Brain microvascular endothelial cell (primary cell): Measurements from ENCODE around the gene CPS1.

Source experiments
- DNase-seq: peaks from one replicate; pipeline ENCODE4 v3.0.0-alpha.2; 2020
- H3K27ac ChIP-seq: fragments of 250-450 bp; sonication (Bioruptor Pico); 2 replicates; pipeline ENCODE4 v1.5.1; 2020; ENCODE audit warnings: mild to moderate bottlenecking, moderate library complexity
- H3K27me3 ChIP-seq: fragments of 250-450 bp; sonication (Bioruptor Pico); replicated peaks from 2 replicates; pipeline ENCODE4 v1.5.1; 2020; ENCODE audit warnings: mild to moderate bottlenecking
- H3K36me3 ChIP-seq: fragments of 250-450 bp; sonication (Bioruptor Pico); replicated peaks from 2 replicates; pipeline ENCODE4 v1.5.1; 2020; ENCODE audit warnings: mild to moderate bottlenecking
- H3K4me3 ChIP-seq: 2 replicates; pipeline ENCODE4 v1.5.1; 2011; ENCODE audit warnings: low read depth, mild to moderate bottlenecking, control low read depth, low read length, moderate library complexity
- CTCF ChIP-seq: IDR thresholded peaks from 2 replicates; pipeline ENCODE4 v1.5.1; 2011; ENCODE audit warnings: low read depth, mild to moderate bottlenecking, moderate library complexity, low read length, control low read depth, inconsistent platforms; ENCODE audit errors: missing control alignments
- in situ Hi-C: cut with HindIII; loops from 2 replicates; pipeline ENCODE4 v1.10.0; 2017; ENCODE audit warnings: low sequenced_read_pairs, low pct_ligation_motif_present

Gene CPS1

GRCh38 chr2:210556329-210556980 is at the start of gene CPS1:
Gene CPS1, plus strand, starts transcription at chr2:210556599. Its CDS starts 135 bp downstream, at chr2:210556734.
- in situ Hi-C loops = no loop called here
- TF ChIP-seq CTCF = no peak
- no peak for DNase-seq

DNA sequence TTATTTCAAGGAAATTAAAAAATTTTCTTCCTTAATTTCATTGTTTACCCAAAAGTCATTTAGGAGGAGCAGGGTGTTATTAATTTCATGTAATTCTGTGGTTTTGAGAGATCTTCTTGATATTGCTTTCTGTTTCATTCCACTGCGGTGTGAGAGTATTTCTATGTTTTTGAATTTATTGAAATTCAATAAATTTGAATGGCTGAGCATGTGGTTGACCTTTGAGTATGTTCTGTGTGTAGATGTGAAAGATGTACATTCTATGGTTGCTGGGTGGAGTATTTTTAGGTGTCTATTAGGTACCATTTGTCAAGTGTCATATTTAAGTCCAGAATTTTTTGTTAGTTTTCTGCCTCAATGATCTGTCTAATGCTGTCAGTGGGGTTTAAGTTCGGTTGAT is 40.5 kb upstream of the CPS1 start:
- Histone ChIP-seq H3K36me3 (no peaks in the 10 kb centered on the region), H3K4me3 (no peak overlapping the region), H3K27ac (no peak overlapping the region), H3K27me3 (no peaks in the 10 kb centered on the region)
- TF ChIP-seq CTCF = no peak
- in situ Hi-C loops = no loop called here
- DNase-seq = no peak

More at GRCh38 chr2:210556329-210556980, at the start of gene CPS1:
- no peaks in the 10 kb centered on the region for H3K27me3 ChIP-seq
- no peak within 1 kb of the TSS for H3K4me3 ChIP-seq
- H3K27ac ChIP-seq = no peak within 1 kb of the TSS
- H3K36me3 ChIP-seq = no peaks in the 10 kb centered on the region

- in situ Hi-C loops = no loop called here
These were observed 39.1 kb upstream of the CPS1 start for GRCh38 chr2:210517264-210517663.

GRCh38 chr2:210519594-210519993 is 36.8 kb upstream of the CPS1 start:
- in situ Hi-C loops = no loop called here
- Histone ChIP-seq H3K4me3 (no peak overlapping the region), H3K27me3 (no peaks in the 10 kb centered on the region), H3K36me3 (no peaks in the 10 kb centered on the region), H3K27ac (no peak overlapping the region)
- TF ChIP-seq CTCF = no peak
- DNase-seq = no peak

More at GRCh38 chr2:210517264-210517663, 39.1 kb upstream of the CPS1 start:
- H3K27me3 ChIP-seq = no peaks in the 10 kb centered on the region
- H3K27ac ChIP-seq = no peak overlapping the region
- no peak for TF ChIP-seq CTCF
- no peak overlapping the region for H3K4me3 ChIP-seq
- no peaks in the 10 kb centered on the region for H3K36me3 ChIP-seq
- DNase-seq = no peak

DNA sequence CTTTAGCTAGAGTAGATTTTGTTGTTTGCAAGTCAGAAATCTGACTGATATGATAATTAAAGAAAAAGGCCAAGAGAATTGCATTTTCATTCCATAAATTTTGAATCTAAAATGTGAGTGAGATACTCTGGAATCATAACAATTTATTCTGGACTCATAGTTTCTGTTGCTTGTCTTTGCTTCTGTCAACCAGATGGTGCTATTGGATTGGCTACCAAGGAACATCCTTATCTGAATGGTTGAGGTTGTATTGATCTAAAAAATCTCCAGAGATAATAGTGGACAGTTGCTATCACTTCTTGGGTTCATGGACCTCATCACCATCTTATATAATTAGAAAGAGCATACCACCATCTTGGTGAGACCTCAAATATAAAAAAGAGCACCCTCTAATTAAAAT is 34.0 kb upstream of the CPS1 start:
- in situ Hi-C loops = no loop called here
- no peak for DNase-seq
- Histone ChIP-seq H3K4me3 (no peak overlapping the region), H3K36me3 (no peaks in the 10 kb centered on the region), H3K27me3 (no peaks in the 10 kb centered on the region), H3K27ac (no peak overlapping the region)
- no peak for TF ChIP-seq CTCF

DNA sequence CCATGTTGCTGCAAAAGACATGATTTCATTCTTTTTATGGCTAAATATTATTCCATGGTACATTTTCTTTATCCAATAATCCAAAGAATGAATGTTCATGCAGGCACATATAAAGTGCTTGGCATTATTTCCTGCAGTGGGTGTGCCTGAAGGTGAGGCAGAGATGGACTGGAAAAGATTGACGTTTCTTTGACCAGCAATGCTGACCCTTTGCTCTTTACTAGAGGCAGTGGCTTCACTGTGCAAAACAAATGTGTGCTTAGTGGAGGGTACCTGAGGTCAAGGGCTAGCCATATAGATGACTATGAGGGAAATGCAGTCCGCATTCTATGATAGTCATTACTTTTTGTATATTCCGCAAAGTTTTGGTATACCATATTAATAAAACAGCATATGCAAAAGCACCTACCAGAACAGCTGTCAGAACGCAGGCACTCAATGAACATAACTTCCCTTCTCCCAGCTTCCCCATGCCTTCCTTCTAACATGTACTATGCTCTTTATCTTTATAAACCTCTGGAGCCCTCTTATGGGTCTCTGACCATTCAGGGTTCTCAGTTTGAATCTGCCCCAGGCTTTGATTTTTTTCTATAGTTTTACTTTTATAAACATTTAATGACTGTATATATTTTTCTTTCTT is 32.6 kb upstream of the CPS1 start:
- H3K4me3 ChIP-seq = no peak overlapping the region
- no peak for TF ChIP-seq CTCF
- no peak overlapping the region for H3K27ac ChIP-seq
- H3K36me3 ChIP-seq = no peaks in the 10 kb centered on the region
- DNase-seq = no peak
- no peaks in the 10 kb centered on the region for H3K27me3 ChIP-seq
- in situ Hi-C loops = no loop called here
